IMR-90 (cell line): ENCODE data around the gene GPR149. TPM values are rescaled to one million over a fixed set of nuclear protein-coding genes. Genes with fewer than 3 reads are reported as not detected.
A peak's percentile ranks its signal among the peaks of the same experiment; 100 is the strongest.

ENCODE experiments used
- ATAC-seq: fragments of 200-7000 bp; cut with Tn5 transposase; 2 replicates; pipeline ENCODE4 v1.9.1; 2020; ENCODE audit warnings: low read depth, mild to moderate bottlenecking, moderate library complexity
- BruUV-seq: library from RNA; stranded (reverse); fragments of 400-500 nt; replicated peaks from 2 replicates; lab custom pipeline; 2021; lab: Mats Ljungman, UMichigan
- CTCF ChIA-PET: fragments of 300-600 bp; formaldehyde crosslinking; extraction: SDS; loops from one replicate; lab custom pipeline; 2021; ENCODE audit warnings: antibody characterized with exemption; lab: Yijun Ruan, JAX
- POLR2A ChIA-PET: fragments of 300-600 bp; sonication (Branson Sonifier 250); formaldehyde crosslinking; loops from one replicate; lab custom pipeline; 2022; ENCODE audit warnings: antibody characterized with exemption; ENCODE audit not compliant: unreplicated experiment; lab: Charles Lee
- DNase-seq: peaks from one replicate; pipeline ENCODE4 v3.0.0; 2013
- H2AFZ ChIP-seq: replicated peaks from 2 replicates; pipeline ENCODE3; 2013; ENCODE audit warnings: low read length, mild to moderate bottlenecking; ENCODE audit not compliant: poor library complexity
- H2AK5ac ChIP-seq: 2 replicates; pipeline ENCODE4 v1.6.1; 2013; ENCODE audit warnings: low read depth, low read length, inconsistent platforms
- H2AK9ac ChIP-seq: replicated peaks from 2 replicates; pipeline ENCODE3; 2013; ENCODE audit warnings: mild to moderate bottlenecking, low read depth, low read length, moderate library complexity; ENCODE audit not compliant: poor library complexity
- H2BK120ac ChIP-seq: 2 replicates; pipeline ENCODE4 v1.6.1; 2013; ENCODE audit warnings: low read depth, low read length, inconsistent platforms
- H2BK15ac ChIP-seq: 3 replicates; pipeline ENCODE4 v1.6.1; 2013; ENCODE audit warnings: low read depth, low read length, inconsistent platforms
- H2BK20ac ChIP-seq: 2 replicates; pipeline ENCODE4 v1.6.1; 2013; ENCODE audit warnings: low read depth, mild to moderate bottlenecking, inconsistent platforms, low read length, moderate library complexity
- H2BK5ac ChIP-seq: 2 replicates; pipeline ENCODE4 v1.6.1; 2013; ENCODE audit warnings: mild to moderate bottlenecking, low read depth, low read length, inconsistent platforms; ENCODE audit not compliant: poor library complexity, severe bottlenecking
- H3K14ac ChIP-seq: replicated peaks from 2 replicates; pipeline ENCODE4 v1.6.1; 2013; ENCODE audit warnings: low read depth, low read length, inconsistent platforms
- H3K18ac ChIP-seq: 2 replicates; pipeline ENCODE4 v1.6.1; 2013; ENCODE audit warnings: low read depth, low read length, control low read depth
- H3K23ac ChIP-seq: 2 replicates; pipeline ENCODE4 v1.6.1; 2013; ENCODE audit warnings: low read depth, low read length, inconsistent platforms
- H3K27ac ChIP-seq: 2 replicates; pipeline ENCODE4 v1.5.1; 2013; ENCODE audit warnings: mild to moderate bottlenecking, control low read depth, low read length; ENCODE audit not compliant: insufficient read depth
- H3K27me3 ChIP-seq: 2 replicates; pipeline ENCODE4 v1.6.1; 2013; ENCODE audit warnings: low read length; ENCODE audit not compliant: control insufficient read depth, insufficient read depth
- H3K36me3 ChIP-seq: 2 replicates; pipeline ENCODE4 v1.6.1; 2013; ENCODE audit warnings: low read length, mixed read lengths; ENCODE audit not compliant: control insufficient read depth, insufficient read depth
- H3K4ac ChIP-seq: 2 replicates; pipeline ENCODE4 v1.6.1; 2013; ENCODE audit warnings: low read depth, low read length, inconsistent platforms
- H3K4me1 ChIP-seq: 2 replicates; pipeline ENCODE4 v1.6.1; 2013; ENCODE audit warnings: low read length, mixed read lengths; ENCODE audit not compliant: control insufficient read depth, insufficient read depth
- H3K4me2 ChIP-seq: 2 replicates; pipeline ENCODE4 v1.6.1; 2013; ENCODE audit warnings: low read depth, mild to moderate bottlenecking, control low read depth, low read length, moderate library complexity
- H3K4me3 ChIP-seq: 2 replicates; pipeline ENCODE4 v1.5.1; 2013; ENCODE audit warnings: low read depth, mild to moderate bottlenecking, control low read depth, low read length, moderate library complexity; ENCODE audit not compliant: insufficient read depth
- H3K56ac ChIP-seq: 2 replicates; pipeline ENCODE4 v1.6.1; 2013; ENCODE audit warnings: low read length, inconsistent platforms; ENCODE audit not compliant: insufficient read depth; ENCODE audit errors: extremely low read depth
- H3K79me1 ChIP-seq, 2 experiments: 2 replicates each; pipeline ENCODE4 v1.6.1; 2013; ENCODE audit warnings: low read length in 2 of 2, inconsistent platforms in 1 of 2, low read depth in 1 of 2
- H3K9ac ChIP-seq: 2 replicates; pipeline ENCODE4 v1.6.1; 2013; ENCODE audit warnings: low read depth, low read length, control low read depth
- H3K9me1 ChIP-seq: 2 replicates; pipeline ENCODE4 v1.6.1; 2013; ENCODE audit warnings: low read length, inconsistent platforms; ENCODE audit not compliant: insufficient read depth
- H3K9me3 ChIP-seq: 2 replicates; pipeline ENCODE4 v1.6.1; 2013; ENCODE audit warnings: low read length; ENCODE audit not compliant: control insufficient read depth, insufficient read depth
- H4K20me1 ChIP-seq: 2 replicates; pipeline ENCODE4 v1.6.1; 2013; ENCODE audit warnings: low read length, inconsistent platforms; ENCODE audit not compliant: insufficient read depth
- H4K5ac ChIP-seq: 2 replicates; pipeline ENCODE4 v1.6.1; 2013; ENCODE audit warnings: mild to moderate bottlenecking, low read depth, low read length, control low read depth
- H4K8ac ChIP-seq, 2 experiments: 2 replicates each; pipeline ENCODE4 v1.6.1; 2013; ENCODE audit warnings: low read depth in 2 of 2, low read length in 2 of 2, control low read depth in 1 of 2, inconsistent platforms in 1 of 2
- H4K91ac ChIP-seq: 2 replicates; pipeline ENCODE4 v1.6.1; 2013; ENCODE audit warnings: low read depth, low read length, inconsistent platforms; ENCODE audit not compliant: insufficient read depth
- BHLHE40 ChIP-seq: fragments of 150-350 bp; IDR thresholded peaks from 2 replicates; pipeline ENCODE4 v1.6.1; 2016; ENCODE audit warnings: mild to moderate bottlenecking, low read depth, low read length
- CEBPB ChIP-seq: IDR thresholded peaks from 2 replicates; pipeline ENCODE4 v1.6.1; 2012; ENCODE audit warnings: low read depth, low read length, improper control_type of control experiment
- CHD1 ChIP-seq: IDR thresholded peaks from 2 replicates; pipeline ENCODE4 v1.6.1; 2012; ENCODE audit warnings: low read depth, low read length, improper control_type of control experiment
- CTCF ChIP-seq: conservative IDR thresholded peaks from 2 replicates; pipeline ENCODE4 v1.5.1; 2012; ENCODE audit warnings: mild to moderate bottlenecking, low read depth, low read length, improper control_type of control experiment
- FOS ChIP-seq: fragments of 150-350 bp; IDR thresholded peaks from 2 replicates; pipeline ENCODE4 v1.6.1; 2016; ENCODE audit warnings: low read depth, low read length
- MAFK ChIP-seq: IDR thresholded peaks from 2 replicates; pipeline ENCODE4 v1.6.1; 2012; ENCODE audit warnings: low read depth, low read length, improper control_type of control experiment
- MAZ ChIP-seq: IDR thresholded peaks from 2 replicates; pipeline ENCODE4 v1.6.1; 2012; ENCODE audit warnings: low read depth, mild to moderate bottlenecking, low read length, improper control_type of control experiment, moderate library complexity, borderline replicate concordance
- MXI1 ChIP-seq: IDR thresholded peaks from 2 replicates; pipeline ENCODE4 v1.6.1; 2012; ENCODE audit warnings: low read depth, mild to moderate bottlenecking, low read length, moderate library complexity, borderline replicate concordance
- NFE2L2 ChIP-seq: fragments of 150-350 bp; IDR thresholded peaks from 2 replicates; pipeline ENCODE4 v1.6.1; 2016; ENCODE audit warnings: low read depth, mild to moderate bottlenecking, low read length
- POLR2A ChIP-seq: IDR thresholded peaks from 2 replicates; pipeline ENCODE4 v1.6.1; 2012; ENCODE audit warnings: mild to moderate bottlenecking, low read depth, low read length
- RAD21 ChIP-seq: IDR thresholded peaks from 2 replicates; pipeline ENCODE4 v1.6.1; 2012; ENCODE audit warnings: low read length, improper control_type of control experiment
- RCOR1 ChIP-seq: IDR thresholded peaks from 2 replicates; pipeline ENCODE4 v1.6.1; 2012; ENCODE audit warnings: mild to moderate bottlenecking, low read length, improper control_type of control experiment; ENCODE audit not compliant: insufficient replicate concordance
- RFX5 ChIP-seq: IDR thresholded peaks from 2 replicates; pipeline ENCODE4 v1.8.0; 2012; ENCODE audit warnings: low read depth, mild to moderate bottlenecking, low read length, moderate library complexity
- SMC3 ChIP-seq: fragments of 150-350 bp; IDR thresholded peaks from 2 replicates; pipeline ENCODE4 v1.6.1; 2016; ENCODE audit warnings: low read depth, mild to moderate bottlenecking, antibody characterized with exemption, low read length, moderate library complexity
- dilution Hi-C: fragments of 300-500 bp; cut with HindIII; formaldehyde crosslinking; loops from one replicate; pipeline ENCODE4 v1.14.3; 2018; ENCODE audit warnings: low sequenced_read_pairs; ENCODE audit not compliant: unreplicated experiment
- in situ Hi-C: fragments of 300-500 bp; cut with MboI; formaldehyde crosslinking; loops from 3 replicates; pipeline ENCODE4 v1.14.3; 2019; ENCODE audit warnings: low sequenced_read_pairs, inconsistent platforms, mixed read lengths
- intact Hi-C: fragments of 100-400 bp; cut with micrococcal nuclease; formaldehyde crosslinking; loops from 2 replicates; pipeline ENCODE4 v1.10.0; 2022
- polyA plus RNA-seq, 3 experiments: library from polyadenylated mRNA; depleted of rRNA; stranded (reverse); fragments of >200 nt; gene quantifications; 2 replicates each; pipeline ENCODE4 v1.2.3, GENCODE V29; 2012; ENCODE audit warnings: low replicate concordance in 1 of 3
- total RNA-seq: library from RNA; depleted of rRNA; stranded (reverse); fragments of >200 nt; gene quantifications from 2 replicates; pipeline ENCODE4 v1.2.3, GENCODE V29; 2012
- TF ChIP-seq, protein P1 (sequence below): fragments of 150-350 bp; IDR thresholded peaks from 2 replicates; pipeline ENCODE4 v1.6.1; 2017; ENCODE audit warnings: mild to moderate bottlenecking, antibody characterized with exemption, low read length, low read depth
- TF ChIP-seq, protein P2 (sequence below): fragments of 150-350 bp; IDR thresholded peaks from 2 replicates; pipeline ENCODE4 v1.6.1; 2016; ENCODE audit warnings: low read depth, mild to moderate bottlenecking, low read length, moderate library complexity, borderline replicate concordance

GPR149 gene
- total and polyA plus RNA-seq, 2 of the 4 experiments (the other 2 are of a cell fraction), result not detected

- POLR2A ChIA-PET, result no interaction called here
Observed at GRCh38 chr3:154310840-154311239, 119.2 kb downstream of the GPR149 start.

More at GRCh38 chr3:154310840-154311239, 119.2 kb downstream of the GPR149 start:
- CTCF ChIA-PET, result no interaction called here
- Histone ChIP-seq H3K23ac (no peak overlapping the region), H3K4me2 (no peak overlapping the region), H2AFZ (no peak overlapping the region), H3K18ac (no peak overlapping the region), H4K91ac (no peak overlapping the region), H4K5ac (no peak overlapping the region), H2BK120ac (no peak overlapping the region), H3K4me3 (no peak overlapping the region), H3K14ac (no peak overlapping the region), H3K79me1 (peaks cover 6 to 7% of the 10 kb centered on the region in 2 experiments; a peak in 3 of 4 replicates), H3K9me1 (no peaks in the 10 kb centered on the region), H4K20me1 (no peaks in the 10 kb centered on the region), H2BK15ac (no peak overlapping the region), H3K4ac (no peak overlapping the region), H3K27ac (no peak overlapping the region), H4K8ac (no peak overlapping the region), H3K4me1 (no peaks in the 10 kb centered on the region), H3K9me3 (no peaks in the 10 kb centered on the region), H3K9ac (no peak overlapping the region), H3K27me3 (no peaks in the 10 kb centered on the region), H2AK9ac (no peak overlapping the region), H2BK20ac (no peak overlapping the region), H3K36me3 (peaks cover 7% of the 10 kb centered on the region; the same call in 1 of the 2 replicates), H3K56ac (no peak overlapping the region), H2AK5ac (no peak overlapping the region), H2BK5ac (no peak overlapping the region)
- DNase-seq (peak; percentile 54), ATAC-seq (peak; percentile 79)
- intact Hi-C loops (loop anchor here (5.0 kb wide), 1 partner anchor 34 kb away; no protein-coding TSS in a partner anchor), in situ Hi-C loops (no loop called here), dilution Hi-C loops (no loop called here)
- BruUV-seq, result no TSS peak
- TF ChIP-seq MXI1 (no peak), RFX5 (no peak), CHD1 (no peak), FOS (no peak), RCOR1 (no peak), MAZ (no peak), CTCF (no peak), MAFK (no peak), NFE2L2 (no peak), POLR2A (no peak), SMC3 (no peak), BHLHE40 (no peak), RAD21 (no peak), CEBPB (no peak)
- TF ChIP-seq, protein P1, sequence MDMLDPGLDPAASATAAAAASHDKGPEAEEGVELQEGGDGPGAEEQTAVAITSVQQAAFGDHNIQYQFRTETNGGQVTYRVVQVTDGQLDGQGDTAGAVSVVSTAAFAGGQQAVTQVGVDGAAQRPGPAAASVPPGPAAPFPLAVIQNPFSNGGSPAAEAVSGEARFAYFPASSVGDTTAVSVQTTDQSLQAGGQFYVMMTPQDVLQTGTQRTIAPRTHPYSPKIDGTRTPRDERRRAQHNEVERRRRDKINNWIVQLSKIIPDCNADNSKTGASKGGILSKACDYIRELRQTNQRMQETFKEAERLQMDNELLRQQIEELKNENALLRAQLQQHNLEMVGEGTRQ, result no peak
- TF ChIP-seq, protein P2, sequence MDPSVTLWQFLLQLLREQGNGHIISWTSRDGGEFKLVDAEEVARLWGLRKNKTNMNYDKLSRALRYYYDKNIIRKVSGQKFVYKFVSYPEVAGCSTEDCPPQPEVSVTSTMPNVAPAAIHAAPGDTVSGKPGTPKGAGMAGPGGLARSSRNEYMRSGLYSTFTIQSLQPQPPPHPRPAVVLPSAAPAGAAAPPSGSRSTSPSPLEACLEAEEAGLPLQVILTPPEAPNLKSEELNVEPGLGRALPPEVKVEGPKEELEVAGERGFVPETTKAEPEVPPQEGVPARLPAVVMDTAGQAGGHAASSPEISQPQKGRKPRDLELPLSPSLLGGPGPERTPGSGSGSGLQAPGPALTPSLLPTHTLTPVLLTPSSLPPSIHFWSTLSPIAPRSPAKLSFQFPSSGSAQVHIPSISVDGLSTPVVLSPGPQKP, result no peak
